NCI-H510A (cell line): ENCODE data around the gene CXCR4.
"Not testable (repeated sequence)": the region's sequence is repeated elsewhere in the genome, so short reads cannot be mapped to it uniquely, and the experiment has no call there.

Experiments used
- DNase-seq: peaks from one replicate; lab custom pipeline; 2025; lab: John Stamatoyannopoulos, UW

Gene CXCR4

DNA sequence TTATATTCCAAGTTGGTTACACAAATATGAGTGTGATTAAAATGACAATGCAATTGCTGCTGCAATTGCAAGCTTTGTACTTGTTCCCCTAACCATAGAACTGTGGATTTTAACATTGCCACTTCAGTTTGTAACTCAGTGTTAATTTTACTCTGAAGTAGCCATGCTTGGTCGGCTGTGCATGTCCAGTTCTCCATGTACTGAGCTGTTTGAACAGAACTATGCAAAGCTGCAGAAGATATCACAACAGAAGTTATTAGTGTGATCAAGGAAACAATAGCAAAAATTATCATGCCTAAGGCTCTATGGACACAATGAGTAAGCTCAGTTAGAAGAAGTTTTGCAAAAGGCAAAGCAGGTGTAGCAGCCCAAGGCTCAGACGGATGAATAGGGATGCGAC, 45.3 kb downstream of the CXCR4 start:
- no peak for DNase-seq

GRCh38 chr2:136071887-136072286, 46.1 kb downstream of the CXCR4 start:
- not testable (repeated sequence) for DNase-seq

DNA sequence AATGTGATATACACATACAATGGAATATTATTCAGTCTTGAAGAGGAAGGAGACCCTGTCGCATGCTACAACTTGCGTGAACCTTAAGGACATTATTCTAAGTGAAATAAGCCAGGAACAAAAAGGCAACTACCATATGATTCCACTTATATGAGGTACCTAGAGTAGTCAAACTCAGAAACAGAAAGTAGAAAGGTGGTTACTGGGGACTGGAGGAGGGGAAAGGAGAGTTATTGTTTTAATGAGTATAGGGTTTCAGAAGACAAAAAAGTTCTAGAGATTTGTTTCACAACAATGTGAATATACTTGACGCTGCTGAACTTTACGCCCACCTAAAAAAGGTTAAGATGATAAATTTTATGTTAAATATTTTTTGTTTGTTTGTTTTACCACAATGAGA, 47.0 kb downstream of the CXCR4 start:
- DNase-seq = no peak

DNA sequence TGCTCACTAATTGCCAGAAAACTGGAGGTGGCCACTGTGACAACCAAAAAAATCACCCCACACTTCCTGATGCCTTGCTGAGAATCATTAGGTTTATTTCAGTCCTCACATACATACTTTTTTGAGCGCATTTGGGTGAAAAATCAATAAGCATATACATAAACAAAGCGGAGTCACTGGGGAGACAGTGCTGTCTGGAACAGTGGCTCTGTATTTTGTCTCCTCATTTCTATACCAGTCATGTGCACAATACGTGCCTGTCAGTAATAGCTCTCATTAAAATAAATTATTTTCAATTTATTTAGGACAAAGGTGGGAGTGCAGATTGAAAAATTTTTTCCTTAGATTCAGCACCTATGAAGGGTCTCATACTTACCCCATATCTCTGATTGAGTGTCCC, 48.2 kb downstream of the CXCR4 start:
- DNase-seq = no peak

- DNase-seq = no peak
Measured at GRCh38 chr2:136068581-136069227, 49.2 kb downstream of the CXCR4 start.

GRCh38 chr2:136067897-136068580, 49.9 kb downstream of the CXCR4 start:
- DNase-seq = no peak

GRCh38 chr2:136067459-136067858, 50.5 kb downstream of the CXCR4 start:
- DNase-seq = no peak

DNA sequence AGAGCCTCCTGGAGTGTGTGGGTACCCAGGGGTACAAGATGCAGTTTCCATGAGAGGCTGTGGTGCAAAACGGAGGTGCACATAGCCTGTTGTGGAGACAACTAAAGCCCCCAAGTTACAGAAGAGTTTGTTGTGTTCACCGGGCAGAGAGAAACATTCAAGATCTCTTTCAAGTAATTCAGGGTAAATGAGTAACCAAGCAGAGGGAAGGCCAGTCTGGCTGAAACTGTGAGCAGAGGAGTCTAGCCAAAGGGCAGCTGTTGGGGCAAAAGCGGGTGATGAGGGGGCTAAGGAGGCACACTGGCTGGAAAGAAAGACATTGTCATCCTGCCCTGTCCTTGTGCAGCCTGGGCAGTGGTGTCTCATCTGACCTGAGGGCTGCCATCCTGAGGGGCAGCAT, 52.0 kb downstream of the CXCR4 start:
- no peak for DNase-seq

DNA sequence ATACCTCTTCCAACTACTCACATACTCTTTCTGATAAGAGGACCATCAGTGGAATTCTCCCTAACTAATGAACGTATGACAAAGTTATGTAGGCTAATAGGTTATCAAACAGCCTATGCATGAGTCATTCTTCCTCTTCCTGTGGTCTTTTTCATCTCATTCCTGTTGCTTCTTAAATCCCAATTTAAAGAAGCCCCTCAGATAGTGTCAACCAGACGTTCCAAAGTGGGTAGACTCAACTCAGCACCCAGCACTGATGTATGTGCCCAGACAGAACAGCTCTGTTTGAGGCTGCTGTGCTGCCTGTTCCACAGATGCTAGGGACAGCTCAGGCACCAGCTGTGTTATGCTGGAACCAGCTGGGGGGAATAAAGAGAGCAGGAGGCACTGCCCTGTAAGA, 52.6 kb downstream of the CXCR4 start:
- no peak for DNase-seq
